Raji (cell line): ENCODE measurements around the gene RHBDL1.

Experiments
- POLR2A ChIP-seq: IDR thresholded peaks from 2 replicates; pipeline ENCODE4 v1.6.1; 2011; ENCODE audit warnings: low read depth, low read length, control low read depth; ENCODE audit not compliant: insufficient read depth

RHBDL1 gene

DNA sequence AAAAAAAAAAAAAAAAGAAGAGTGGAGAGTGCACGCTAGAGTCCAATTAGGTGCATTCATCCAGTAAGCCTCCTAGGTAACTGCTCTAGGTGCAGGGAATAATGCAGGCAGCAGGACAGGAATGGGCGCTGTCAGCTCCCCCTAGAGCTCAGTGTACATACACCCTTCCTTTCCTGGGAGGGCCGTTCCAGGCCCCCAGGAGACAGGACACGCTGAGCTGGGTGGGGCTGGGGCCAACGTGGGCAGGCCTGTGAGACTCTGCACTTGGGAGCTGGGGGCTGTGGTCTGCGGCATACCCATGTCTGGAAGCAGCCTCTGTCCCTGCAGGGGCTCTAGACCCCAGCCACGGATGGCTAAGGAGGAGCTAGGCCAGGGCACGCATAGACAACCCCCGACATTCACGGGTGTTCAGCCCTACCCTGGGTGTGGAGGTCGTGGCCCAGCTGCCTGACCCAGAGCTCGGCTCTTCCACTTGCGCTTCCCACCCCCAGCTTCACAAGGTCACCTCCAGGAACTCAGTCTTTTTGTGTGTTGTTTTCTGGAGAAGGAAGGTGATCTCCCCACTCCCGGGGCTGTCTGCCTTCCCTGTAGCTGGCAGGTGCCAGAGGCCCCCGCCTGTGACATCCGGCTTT, 44.5 kb downstream of the RHBDL1 start:
- TF ChIP-seq POLR2A: peak; percentile 61

DNA sequence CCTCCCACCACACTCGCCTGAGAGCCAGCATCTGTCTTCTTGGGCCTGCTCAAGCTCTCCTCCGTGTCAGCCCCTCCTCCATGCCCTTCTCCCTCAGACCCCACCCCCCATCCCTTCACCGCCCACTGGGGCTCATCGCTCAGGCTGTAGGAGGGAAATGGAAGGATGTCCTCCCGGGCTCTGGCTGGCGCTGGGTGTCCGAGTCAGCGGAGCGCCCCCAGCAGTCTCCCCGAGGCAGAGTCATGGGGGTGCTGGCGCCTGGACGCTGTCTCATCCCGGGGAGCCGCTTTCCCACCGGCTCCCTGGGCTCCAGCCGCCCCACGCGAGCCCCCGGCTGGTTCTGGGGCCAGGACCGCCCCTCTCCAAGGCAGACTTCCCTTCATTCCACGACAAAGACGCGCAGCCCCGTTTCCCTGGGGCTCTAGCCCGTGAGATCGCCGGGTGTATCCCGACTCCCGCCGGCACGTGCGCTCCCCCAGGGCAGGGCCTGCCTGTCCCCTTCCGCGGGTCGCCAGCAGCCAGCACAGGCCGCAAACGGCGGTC, 45.0 kb downstream of the RHBDL1 start:
- TF ChIP-seq POLR2A: no peak; the same call in 1 of the 2 replicates

DNA sequence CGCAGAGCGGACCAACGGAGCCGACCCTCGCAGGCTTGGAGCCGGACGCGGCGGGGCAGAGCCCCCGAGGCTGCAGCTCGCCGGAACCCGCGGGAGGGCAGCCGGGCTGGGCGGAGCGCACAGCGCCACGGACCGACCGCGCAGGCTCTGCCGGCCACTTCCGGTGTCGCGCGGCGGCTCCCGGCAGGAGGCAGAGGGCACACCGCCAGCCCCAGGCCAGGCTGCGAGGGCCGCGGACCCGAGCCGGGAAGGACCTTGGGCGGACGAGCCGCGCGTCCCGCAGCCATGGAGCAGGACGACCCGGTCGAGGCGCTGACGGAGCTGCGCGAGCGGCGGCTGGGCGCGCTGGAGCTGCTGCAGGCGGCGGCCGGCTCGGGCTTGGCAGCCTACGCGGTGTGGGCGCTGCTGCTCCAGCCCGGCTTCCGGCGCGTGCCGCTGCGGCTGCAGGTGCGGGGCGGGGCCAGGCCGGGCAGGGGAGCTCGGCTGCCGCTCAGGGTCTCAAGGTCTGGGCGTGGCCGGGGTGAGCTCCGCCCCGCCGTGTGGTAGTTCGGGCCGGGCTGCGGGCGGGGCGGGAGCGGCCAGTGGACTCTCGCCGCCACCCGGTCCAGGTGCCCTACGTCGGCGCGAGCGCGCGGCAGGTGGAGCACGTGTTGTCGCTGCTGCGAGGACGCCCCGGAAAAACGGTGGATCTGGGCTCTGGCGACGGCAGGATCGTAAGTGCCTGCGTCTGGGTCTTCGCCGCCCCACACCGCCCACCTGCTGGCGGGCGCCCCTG, 45.7 kb downstream of the RHBDL1 start, which contains the start of gene ANTKMT:
Gene ANTKMT, plus strand, starts transcription at position 157 of the 775 bp plus-strand sequence. Its CDS starts 129 bp downstream, at position 286.
- peak; percentile 98 for TF ChIP-seq POLR2A

DNA sequence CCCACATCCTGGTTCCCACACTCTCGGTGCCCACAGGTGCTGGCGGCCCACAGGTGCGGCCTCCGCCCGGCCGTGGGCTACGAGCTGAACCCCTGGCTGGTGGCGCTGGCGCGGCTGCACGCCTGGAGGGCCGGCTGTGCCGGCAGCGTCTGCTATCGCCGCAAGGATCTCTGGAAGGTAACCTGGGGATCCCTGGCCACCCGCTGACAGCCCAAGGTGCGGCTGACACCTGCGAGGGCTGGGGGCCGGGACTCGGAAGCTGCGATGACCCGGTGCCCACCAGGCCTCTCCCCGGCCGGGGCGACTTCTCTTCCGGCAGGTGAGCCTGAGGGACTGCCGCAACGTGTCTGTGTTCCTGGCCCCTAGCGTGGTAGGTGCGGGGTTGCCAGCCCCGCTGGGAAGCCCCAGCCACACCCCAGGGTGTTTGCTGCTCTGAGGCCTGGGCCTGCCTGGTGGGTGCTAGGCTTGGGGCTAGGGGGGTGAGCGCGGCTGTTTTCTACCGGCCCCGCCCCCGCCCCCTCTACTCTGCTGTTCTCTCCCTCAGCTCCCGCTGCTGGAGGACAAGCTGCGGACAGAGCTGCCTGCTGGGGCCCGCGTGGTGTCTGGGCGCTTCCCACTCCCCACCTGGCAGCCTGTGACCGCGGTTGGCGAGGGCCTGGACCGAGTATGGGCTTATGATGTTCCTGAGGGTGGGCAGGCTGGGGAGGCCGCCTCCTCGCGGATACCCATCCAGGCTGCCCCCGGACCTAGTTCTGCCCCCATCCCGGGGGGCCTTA, 46.5 kb downstream of the RHBDL1 start:
- no peak for TF ChIP-seq POLR2A

DNA sequence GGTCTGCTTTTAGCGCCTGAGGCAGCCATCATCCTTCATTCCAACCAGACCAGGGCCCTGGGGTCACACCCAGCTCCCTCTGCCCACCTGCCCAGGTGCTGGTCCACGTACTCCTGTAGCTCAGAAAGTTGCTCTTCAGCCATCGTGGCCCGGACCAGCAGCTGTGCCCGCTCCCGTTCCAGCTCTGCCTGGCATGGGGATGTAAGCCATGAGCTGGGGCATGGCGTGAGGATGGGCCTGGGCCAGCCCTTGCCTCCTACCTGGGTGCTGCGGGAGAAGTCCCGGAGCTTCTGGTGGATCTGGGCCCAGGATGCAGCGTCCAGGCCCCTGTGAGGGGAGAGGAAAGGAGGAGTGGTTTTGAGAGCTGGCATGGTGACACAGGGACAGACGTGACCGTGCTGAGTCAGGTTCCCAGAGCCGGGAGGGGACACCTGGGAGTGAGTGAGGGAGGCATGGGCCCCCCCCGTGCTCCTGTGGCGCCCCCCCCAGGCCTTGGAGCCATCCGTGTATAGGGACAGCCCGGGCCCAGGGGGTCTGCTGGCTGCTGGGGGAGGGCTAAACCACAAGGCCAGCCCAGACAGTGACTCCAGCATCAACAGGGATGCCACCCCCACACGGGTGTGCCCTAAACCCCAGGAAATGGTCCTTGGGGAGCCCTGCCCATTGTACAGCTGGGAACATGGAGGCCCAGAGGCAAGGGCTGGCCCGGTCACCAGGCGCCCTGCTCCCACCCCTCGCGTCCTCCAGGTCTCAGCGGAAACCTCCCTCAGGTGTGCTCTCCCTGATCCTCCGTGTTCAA, 47.6 kb downstream of the RHBDL1 start:
- TF ChIP-seq POLR2A: peak; percentile 21; the same call in 1 of the 2 replicates

DNA sequence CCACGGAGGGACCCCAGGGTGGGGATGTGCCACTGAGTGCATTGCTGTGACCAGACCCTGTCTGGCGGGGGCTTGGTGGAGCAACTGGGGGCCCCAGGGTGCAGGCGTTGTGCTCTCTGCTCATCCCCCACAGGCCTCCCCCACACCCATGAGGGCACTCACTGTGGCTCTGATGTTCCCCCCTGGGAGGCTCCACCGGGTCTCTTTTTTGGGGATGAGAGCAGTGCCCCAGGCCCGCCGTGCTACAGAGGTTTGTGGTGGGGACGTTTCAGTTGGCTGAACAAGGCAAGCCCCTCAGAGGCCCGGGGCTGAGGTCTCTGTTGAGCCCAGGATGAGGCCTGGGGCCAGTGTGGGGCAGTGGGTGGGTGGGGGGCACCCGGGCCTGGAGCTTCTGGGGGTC, 48.2 kb downstream of the RHBDL1 start:
- TF ChIP-seq POLR2A: no peak

DNA sequence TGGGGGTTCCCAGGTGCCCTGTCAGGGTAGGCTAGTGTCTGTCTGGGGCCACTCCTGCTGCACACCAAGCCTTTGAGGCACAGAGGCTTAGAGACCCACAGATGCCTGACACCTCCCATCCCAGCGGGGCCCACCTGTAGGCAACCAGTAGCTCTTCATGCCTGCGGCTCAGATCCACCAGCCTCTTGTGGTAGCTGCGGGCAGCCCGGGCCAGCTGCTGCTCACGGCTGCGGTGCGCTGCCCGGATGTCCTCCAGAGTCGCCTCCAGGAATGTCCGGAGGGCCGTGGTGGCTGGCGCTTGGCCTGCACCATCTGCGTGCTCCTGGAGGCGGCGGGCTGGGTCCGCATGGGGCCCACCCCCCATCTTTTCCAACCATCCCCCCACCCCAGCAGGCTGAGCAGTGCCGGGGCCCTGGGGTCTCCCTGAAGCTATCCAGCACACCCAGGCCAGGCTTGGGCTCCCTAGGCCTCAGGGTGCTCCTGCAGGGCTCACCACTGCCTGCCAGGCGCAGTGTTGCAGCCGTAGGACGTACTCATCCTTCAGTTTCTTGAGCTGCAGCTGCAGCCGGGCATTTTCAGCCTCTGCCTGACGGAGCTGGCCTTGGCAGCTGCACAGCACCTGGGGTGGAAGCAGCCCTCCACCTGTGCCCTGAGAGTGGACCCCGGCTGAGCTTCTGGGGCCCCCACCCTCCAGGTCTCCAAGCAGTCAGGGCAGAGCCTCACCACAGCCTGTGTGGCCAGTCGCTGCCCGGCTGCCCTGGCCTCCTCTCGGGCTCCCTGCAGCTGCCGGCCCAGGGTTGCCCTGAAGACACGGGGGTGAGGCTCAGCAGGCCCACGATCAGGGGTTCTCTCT, 48.9 kb downstream of the RHBDL1 start:
- peak; percentile 25; the same call in 1 of the 2 replicates for TF ChIP-seq POLR2A

DNA sequence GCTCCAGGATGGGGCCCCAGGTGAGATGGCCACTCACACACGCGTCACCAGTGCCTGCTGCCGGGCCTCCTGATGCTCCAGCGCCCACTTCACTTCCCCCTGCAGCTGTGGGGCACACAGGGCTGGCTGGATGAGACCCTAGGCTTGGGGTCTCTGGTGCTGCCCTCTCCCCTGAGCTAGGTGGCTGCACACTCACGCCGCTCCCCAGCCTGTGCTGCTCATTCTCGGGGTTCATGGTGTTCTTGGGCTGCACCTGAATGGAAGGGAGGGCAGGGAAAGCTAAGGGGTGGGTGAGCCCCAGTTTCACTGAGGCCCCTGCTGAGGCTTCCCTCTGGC, 49.5 kb downstream of the RHBDL1 start:
- TF ChIP-seq POLR2A: no peak

DNA sequence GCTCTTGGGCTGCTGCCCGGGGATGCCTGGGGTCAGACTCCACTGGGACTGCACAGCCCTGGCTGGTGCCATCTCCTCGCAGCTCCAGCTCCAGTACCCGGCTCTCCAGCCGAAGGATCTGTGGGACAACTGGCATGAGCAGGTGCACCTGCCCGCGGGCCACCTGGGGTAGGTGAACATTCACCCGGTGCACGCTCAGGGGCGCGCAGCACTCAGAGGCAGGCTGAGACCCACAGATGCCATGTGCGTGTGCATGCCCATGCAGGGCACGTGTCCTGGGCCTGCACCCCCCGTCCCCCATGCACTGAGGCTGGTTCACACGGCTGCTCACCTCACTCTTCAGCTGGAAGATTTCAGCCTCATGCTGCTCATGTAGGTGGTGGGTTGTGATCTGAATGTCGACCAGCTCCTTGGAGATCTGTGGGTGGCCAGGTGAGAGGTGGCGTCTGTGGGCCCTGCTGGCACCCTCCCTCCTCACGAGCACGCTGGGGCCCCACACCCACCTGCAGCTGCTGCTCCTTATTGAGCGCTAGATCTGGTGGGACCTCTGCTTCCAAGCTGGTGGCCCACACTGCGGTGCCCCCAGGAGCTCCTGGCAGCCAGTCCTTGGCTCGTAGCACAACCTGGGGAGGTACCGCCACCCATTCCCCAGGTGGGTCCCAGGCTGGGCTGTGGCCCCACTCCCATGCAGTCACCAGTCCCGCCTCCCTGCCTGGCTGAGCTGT, 50.2 kb downstream of the RHBDL1 start:
- peak; percentile 7; the same call in 1 of the 2 replicates for TF ChIP-seq POLR2A

DNA sequence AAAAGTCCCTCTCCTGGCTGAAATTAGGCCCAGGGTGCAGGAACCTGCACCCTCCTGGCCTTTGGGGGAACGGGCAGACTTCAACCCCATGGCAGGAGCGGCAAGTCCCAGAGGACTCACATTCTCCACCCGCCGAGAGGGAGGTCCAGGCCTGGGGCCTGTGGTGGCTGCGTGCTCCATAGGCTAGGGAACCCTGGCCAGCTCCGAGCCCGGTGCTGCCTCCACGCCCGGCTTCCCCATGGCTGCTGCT, 50.6 kb downstream of the RHBDL1 start:
- no peak for TF ChIP-seq POLR2A

DNA sequence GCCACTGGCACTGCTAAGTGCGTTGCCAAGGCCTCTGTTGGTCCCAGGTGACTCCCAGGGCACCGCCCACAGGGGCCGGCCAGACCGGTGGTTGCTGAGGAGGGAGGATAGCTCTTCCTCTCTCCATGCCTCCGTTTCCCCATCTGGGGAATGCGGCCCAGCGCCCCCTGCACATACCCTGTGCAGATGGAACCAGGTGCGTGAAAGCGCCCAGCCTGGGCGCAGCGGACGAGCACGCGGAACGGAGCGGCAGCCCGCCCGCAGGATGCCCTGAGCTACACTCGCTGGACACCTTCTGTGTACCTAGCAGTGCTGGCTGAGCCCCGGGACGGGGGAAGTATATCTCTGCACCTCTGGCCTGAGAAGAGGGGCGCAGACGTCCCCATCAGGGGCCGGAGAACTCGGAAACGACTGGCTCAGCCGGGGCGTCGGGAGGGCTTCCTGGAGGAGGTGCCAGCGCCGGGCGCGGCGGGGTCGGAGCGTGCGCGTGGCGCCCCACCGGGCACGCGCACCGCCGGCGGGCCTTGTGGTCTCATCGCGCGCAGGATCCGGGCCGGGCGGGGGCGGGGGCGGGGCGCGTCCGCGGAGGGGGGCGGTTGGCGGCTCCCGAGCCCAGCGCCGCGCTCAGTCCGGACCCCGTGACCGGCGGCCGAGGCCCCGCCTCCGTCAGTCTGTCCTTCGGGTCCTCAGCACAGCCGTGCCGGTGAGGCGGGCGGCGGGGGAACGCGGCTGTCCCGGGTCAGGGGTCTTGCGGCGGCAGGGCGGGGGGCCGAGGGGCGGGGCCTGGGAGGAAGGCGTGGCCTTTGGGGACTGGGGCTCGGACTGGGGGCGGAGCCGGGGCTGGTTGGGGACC, 51.2 kb downstream of the RHBDL1 start, which contains the start of the genes CCDC78 and HAGHL:
Gene CCDC78, minus strand, starts transcription at position 6 of the 853 bp plus-strand sequence. CDS start 76 bp downstream, outside the sequence.
Gene HAGHL, plus strand, starts transcription at position 669 of the 853 bp plus-strand sequence. CDS start 404 bp downstream, outside the sequence.
- peak; percentile 50 for TF ChIP-seq POLR2A

DNA sequence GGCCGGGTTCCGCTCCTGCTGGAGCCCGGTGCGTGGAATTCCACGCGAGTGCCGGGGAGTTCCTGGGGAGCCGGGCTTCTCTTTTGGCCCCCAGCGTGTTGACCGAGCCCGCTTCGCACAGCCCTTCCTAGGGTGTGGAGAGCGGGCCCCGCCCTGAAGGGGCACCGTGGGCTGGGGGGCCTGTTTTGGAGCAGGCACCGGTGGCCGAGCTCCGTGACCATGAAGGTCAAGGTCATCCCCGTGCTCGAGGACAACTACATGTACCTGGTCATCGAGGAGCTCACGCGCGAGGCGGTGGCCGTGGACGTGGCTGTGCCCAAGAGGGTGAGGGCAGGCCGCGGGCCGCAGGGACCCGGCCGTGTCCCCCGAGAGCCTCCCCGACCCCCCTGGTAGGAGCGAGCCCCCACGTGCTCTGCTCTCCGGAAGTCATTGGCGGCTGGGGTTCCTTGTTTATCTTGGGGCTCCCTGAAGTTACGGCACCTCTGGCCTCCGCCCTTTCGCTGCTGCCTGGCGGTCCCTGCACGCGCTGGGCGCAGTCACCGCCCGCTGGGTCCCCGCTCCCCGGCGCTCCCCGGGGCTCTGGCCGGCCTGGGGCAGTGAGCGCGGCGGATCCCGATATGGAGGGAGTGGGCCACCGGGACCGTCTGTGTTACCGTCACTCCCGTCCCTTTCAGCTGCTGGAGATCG, 52.0 kb downstream of the RHBDL1 start:
- TF ChIP-seq POLR2A: peak; percentile 78
